ENCODE data around the gene C1QTNF9.
"Not testable (repeated sequence)": the region's sequence is repeated elsewhere in the genome, so short reads cannot be mapped to it uniquely, and the experiment has no call there.

The C1QTNF9 gene

DNA sequence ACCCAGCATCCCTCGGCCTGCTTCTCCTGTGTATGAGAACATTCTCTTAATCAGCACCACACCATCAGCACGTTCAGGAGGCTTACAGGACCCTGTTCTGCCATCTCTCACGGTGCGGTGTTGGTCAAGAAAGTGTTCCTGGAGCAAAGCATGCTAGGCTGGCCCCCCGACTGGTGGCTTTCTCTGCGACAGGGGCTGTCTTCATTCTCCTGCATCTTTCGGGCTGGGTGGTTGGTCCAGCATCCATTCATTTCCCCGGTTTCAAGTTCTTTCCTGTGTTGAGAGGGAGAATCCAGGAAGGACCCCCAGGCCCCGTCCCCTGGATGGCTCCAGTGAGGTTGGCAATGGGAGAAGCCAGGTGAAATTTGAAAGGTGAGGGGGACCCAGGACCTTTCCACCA is 55.8 kb downstream of the C1QTNF9 start:
- H3K27ac ChIP-seq (ENCODE audit: extremely low read depth, low read depth, low read length) = no peak overlapping the region
- CTCF ChIA-PET = no interaction called here

DNA sequence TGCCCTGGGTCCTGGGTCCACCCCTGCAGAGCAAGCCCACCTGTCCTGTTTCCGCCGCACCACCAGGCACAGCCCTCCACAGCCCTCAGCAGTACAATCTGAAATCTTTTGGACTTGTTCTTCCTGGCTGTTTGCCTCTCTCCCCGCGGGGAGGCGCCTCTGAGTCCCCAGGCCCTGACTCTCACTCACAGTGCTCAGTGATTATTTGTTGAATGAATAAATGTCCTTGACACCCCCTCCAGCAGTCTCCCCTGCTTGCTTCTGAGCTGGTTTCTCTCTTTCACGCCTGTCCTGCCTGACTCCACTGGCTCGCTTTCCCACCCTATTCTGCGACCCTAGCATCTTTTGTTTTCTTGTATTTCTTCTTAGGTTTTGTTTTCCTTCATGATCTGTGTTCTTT is 56.9 kb downstream of the C1QTNF9 start:
- POLR2A ChIA-PET; H3K36me3 ChIP-seq (ENCODE audit: control insufficient read depth in 2 of 2, insufficient read depth in 1 of 2, low read length in 2 of 2); H3K4me1 ChIP-seq (ENCODE audit: control insufficient read depth, insufficient read depth, low read length); H3K27ac ChIP-seq (ENCODE audit: extremely low read depth, low read depth, low read length); H3K9me3 ChIP-seq (ENCODE audit: control insufficient read depth, insufficient read depth, low read depth, low read length); H3K4me3 ChIP-seq (ENCODE audit: low read depth, low read length); CTCF ChIA-PET: not testable (repeated sequence)

More for the DNA sequence above, 55.8 kb downstream of the C1QTNF9 start:
- POLR2A ChIA-PET = no interaction called here
- Histone ChIP-seq H3K4me1 (ENCODE audit: control insufficient read depth, insufficient read depth, low read length) (no peaks in the 10 kb centered on the region), H3K9me3 (ENCODE audit: control insufficient read depth, insufficient read depth, low read depth, low read length) (no peaks in the 10 kb centered on the region), H3K4me3 (ENCODE audit: low read depth, low read length) (no peak overlapping the region), H3K36me3 (ENCODE audit: control insufficient read depth in 2 of 2, insufficient read depth in 1 of 2, low read length in 2 of 2) (no peaks in the 10 kb centered on the region)
- TF ChIP-seq ZNF266 (tag by site-specific recombination; IDR thresholded peaks at IDR 0.05; ENCODE audit: low read depth) = no peak
- TF ChIP-seq ZNF610 (tag by site-specific recombination; IDR thresholded peaks at IDR 0.05; ENCODE audit: borderline replicate concordance) = no peak
- no peak for TF ChIP-seq ZNF19 (tag by site-specific recombination; IDR thresholded peaks at IDR 0.05; ENCODE audit: low read depth)

DNA sequence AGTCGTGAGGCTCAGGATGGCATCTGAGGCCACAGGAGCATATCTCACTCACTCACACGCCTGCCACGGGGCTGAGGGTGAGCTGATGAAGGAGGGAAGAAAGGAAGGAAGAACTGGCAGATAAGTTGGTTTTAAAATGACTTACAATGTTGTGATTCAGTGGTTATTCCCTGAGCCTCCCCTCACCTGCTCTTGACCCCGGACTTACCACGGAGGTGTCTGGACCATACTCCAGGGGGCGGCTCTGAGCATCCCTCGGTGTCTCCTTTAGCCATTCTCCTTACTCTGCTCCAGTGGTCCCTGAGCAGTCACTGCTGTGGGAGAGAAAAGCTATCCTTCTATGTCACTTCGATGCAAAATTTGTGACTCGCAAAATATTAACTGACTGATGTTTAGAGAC is 61.9 kb downstream of the C1QTNF9 start:
- H3K4me1 ChIP-seq (ENCODE audit: control insufficient read depth, insufficient read depth, low read length); H3K27ac ChIP-seq (ENCODE audit: extremely low read depth, low read depth, low read length); H3K36me3 ChIP-seq (ENCODE audit: control insufficient read depth in 2 of 2, insufficient read depth in 1 of 2, low read length in 2 of 2); H3K9me3 ChIP-seq (ENCODE audit: control insufficient read depth, insufficient read depth, low read depth, low read length); H3K4me3 ChIP-seq (ENCODE audit: low read depth, low read length); POLR2A ChIA-PET: not testable (repeated sequence)
- CTCF ChIA-PET = interaction anchor here (0.6 kb wide), 1 partner anchor 462 kb away, joined by 3 read pairs; no protein-coding TSS in a partner anchor

Data from HEK293 (cell line).